Posterior vena cava (tissue), 2 donors: ENCODE results near the gene LSS. TPM values are rescaled to one million over a fixed set of nuclear protein-coding genes. Genes with fewer than 3 reads are reported as not detected.
A peak's percentile ranks its signal among the peaks of the same experiment; 100 is the strongest.

ENCODE experiments used
- DNase-seq: peaks from one replicate; pipeline ENCODE4 v3.0.0-alpha.2; 2020; ENCODE audit warnings: low spot score
- intact Hi-C, 2 donors: fragments of 100-400 bp; cut with DNase I; formaldehyde crosslinking; loops; one replicate each; pipeline versions ENCODE4 v1.14.1 to v1.14.2; 2022 to 2023
- total RNA-seq, 2 donors: library from RNA; stranded (reverse); fragmentation: NEBNext Ultra II Directional; extraction: Animal tissue kit (Norgen Biotek cat#: 25700); gene quantifications; one replicate each; pipeline ENCODE4 v1.2.1, GENCODE V29; 2021
- donor health status: DM: yes; HTN: yes; CAD: no.
- donor health status: DM: yes; HTN: yes; CAD: no.

The LSS gene
- total RNA-seq, 2 donors from 2014 or later = 42.5 to 65.0 TPM

DNA sequence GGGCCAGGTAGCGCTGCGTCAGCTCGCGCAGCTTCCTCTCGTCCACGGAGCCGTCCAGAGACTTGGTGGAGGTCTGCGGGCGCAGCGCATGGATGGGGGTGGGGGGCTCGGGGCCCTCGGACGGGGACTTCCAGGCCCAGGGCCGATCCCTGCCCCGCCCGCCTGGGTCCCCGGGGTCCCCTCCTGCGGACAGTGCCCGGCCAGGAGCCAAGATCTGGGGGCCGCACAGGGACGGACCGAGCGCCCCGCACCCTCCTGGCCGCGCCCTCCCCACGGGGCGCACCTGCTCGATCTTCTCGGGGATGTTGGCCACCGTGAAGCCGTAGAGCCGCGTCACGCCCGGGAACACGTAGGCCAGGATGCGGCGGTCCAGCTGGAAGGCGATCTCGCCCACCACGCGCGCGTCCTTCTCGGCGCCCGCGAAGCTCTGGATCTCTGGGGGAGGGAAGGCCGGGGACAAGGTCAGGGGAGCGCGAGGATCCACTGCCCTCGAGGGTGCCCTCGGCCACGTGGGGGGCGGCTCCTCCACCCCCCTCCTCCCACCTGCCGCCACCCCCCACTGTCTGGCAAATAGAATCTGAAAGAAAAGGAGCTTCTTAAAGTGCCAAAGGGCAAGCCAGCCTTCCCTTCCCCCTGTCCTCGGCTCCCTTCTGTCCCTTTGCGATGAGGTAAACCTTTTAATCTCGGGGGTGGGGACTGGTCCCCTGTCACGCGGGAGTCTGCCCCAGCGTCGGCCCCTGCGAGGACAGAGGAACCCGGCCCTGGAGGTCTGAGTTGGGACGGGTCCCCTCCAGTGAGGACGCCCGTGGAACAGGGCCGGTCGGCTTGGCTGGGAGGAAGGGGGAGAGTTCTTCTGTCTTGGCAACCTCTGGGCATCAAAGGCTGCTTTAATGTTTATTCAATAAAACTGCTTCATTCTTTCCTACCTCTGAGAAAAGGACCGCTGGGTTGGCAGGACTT, 66.7 kb downstream of the LSS start:
- peak; percentile 76 for DNase-seq

GRCh38 chr21:46160907-46161632, 67.5 kb downstream of the LSS start:
- DNase-seq = peak; percentile 75
- intact Hi-C loops = loop anchor here in 1 of 2 donors (10.0 kb wide), 1 partner anchor 436 kb away; no protein-coding TSS in a partner anchor

More for the DNA sequence above, 66.7 kb downstream of the LSS start:
- intact Hi-C loops = loop anchor here in 1 of 2 donors (10.0 kb wide), 1 partner anchor 437 kb away; no protein-coding TSS in a partner anchor

- no peak for DNase-seq
- intact Hi-C loops = loop anchor here in 1 of 2 donors (10.0 kb wide), 1 partner anchor 436 kb away; no protein-coding TSS in a partner anchor
Measured at GRCh38 chr21:46160657-46160906, 68.0 kb downstream of the LSS start.

GRCh38 chr21:46159841-46160656, 68.5 kb downstream of the LSS start:
- DNase-seq = peak; percentile 69
- intact Hi-C loops = loop anchor here (10.0 kb wide), 3 partner anchors 55 to 435 kb away; partner anchors contain the start of gene LSS (in 1 of the 2)

DNA sequence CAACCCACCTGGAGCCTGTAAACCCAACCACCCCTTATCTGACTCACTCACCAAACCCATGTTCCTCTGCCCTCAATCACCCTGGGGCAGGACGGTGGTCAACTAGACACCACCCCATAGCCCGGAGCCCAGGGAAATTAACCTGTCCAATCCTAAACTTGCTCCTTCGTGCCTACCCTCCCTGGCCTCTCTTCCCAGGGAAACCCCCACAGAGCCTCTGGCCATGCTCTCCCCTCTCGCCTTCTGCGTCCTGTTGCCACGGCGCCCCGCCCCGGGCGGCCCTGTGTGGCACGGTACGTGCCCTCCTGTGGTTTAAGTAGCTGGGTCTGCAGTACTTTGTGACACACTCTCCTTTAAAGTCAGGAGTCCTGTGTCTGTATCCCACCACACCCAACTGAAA, 69.2 kb downstream of the LSS start:
- intact Hi-C loops = loop anchor here (10.0 kb wide), 2 partner anchors 55 to 65 kb away; partner anchors contain the start of gene LSS (in 1 of the 2)
- DNase-seq = no peak

GRCh38 chr21:46158666-46159300, 69.8 kb downstream of the LSS start:
- peak; percentile 63 for DNase-seq
- intact Hi-C loops = loop anchor here (10.0 kb wide), 2 partner anchors 56 to 66 kb away; partner anchors contain the start of gene LSS (in 1 of the 2)

GRCh38 chr21:46157987-46158451, 70.6 kb downstream of the LSS start:
- intact Hi-C loops = loop anchor here (10.0 kb wide), 2 partner anchors 57 to 67 kb away; partner anchors contain the start of gene LSS (in 1 of the 2)
- DNase-seq = no peak

GRCh38 chr21:46157396-46157986, 71.1 kb downstream of the LSS start:
- DNase-seq = no peak
- intact Hi-C loops = loop anchor here (10.0 kb wide), 2 partner anchors 57 to 67 kb away; partner anchors contain the start of gene LSS (in 1 of the 2)

DNA sequence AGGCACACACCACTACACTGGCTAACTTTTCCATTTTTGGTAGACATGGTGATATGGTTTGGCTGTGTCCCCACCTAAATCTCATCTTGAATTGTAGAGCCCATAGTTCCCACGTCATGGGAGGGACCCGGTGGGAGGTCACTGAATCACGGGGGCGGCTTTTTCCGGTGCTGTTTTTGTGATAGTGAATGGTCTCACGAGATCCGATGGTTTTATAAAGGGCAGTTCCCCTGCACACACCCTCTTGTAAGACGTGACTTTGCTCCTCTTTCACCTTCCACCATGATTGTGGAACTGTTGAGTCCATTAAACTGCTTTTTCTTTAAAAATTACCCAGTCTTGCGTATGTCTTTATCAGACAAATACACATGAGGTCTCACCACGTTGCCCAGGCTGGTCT, 71.9 kb downstream of the LSS start:
- DNase-seq = no peak
- intact Hi-C loops = loop anchor here (10.0 kb wide), 2 partner anchors 58 to 68 kb away; partner anchors contain the start of gene LSS (in 1 of the 2)

DNA sequence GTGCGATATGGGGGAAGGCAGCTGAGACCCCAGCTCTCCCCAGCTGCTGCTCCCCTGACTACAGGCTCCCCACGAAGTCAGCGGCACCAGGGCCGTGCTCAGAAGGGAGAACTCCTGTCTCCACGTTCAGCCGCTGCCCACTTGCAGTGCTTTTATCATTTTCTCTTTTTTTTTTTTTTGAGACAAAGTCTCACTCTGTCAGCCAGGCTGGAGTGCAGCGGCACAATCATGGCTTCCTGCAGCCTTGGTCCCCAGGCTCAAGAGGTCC, 72.3 kb downstream of the LSS start:
- DNase-seq = no peak

DNA sequence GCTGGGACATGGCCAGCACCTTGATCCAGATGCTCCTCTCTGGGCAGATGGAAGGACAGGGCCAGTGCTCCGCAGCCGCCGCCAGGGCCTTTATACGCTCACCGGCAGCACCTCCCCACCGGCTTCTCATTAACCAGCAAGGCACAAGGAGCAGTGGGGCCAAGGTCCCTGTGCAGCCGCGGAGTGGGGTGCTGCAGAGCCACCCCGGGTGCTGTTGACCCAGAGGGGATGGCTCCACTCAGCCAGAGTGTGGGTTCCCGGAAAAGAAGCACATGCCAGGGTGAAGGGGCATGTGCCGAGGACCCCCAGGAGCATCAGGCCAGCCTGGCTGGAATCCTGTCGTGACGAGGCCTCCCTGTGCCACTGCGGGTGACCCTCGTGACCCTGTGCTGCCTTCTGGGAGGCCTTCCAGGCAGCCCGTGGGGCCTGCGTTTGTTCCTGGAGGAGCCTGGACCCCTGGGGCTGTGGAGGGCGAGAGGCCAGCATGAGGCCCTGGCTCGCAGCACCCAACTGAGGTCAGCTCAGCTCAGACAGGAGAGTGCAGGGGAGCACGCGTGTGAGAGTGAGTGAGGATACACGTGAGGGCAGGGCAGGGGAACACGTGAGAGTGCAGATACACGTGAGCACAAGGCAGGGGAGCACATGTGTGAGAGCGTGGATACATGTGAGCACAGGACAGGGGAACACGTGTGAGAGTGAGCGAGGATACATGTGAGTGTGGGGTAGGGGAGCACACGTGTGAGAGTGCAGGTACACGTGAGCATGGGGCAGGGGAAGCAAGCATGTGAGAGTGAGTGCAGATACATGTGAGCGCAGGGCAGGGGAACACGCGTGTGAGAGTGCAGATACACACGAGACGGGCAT, 72.8 kb downstream of the LSS start, which contains the start of gene FTCD:
Gene FTCD, minus strand, starts transcription at position 66 of the 864 bp plus-strand sequence. Its CDS starts 56 bp downstream, at position 10.
- DNase-seq = peak; percentile 77
- intact Hi-C loops = loop anchor here (10.0 kb wide), 2 partner anchors 59 to 69 kb away; partner anchors contain the start of gene LSS (in 1 of the 2)

More for the DNA sequence above, 72.3 kb downstream of the LSS start:
- intact Hi-C loops = loop anchor here (10.0 kb wide), 2 partner anchors 58 to 68 kb away; partner anchors contain the start of gene LSS (in 1 of the 2)

GRCh38 chr21:46154955-46155513, 73.5 kb downstream of the LSS start:
- peak; percentile 61 for DNase-seq
- intact Hi-C loops = loop anchor here (10.0 kb wide), 2 partner anchors 60 to 70 kb away; partner anchors contain the start of gene LSS (in 1 of the 2)

- intact Hi-C loops = loop anchor here (10.0 kb wide), 2 partner anchors 60 to 70 kb away; partner anchors contain the start of gene LSS (in 1 of the 2)
- DNase-seq = peak; percentile 80
Measured at GRCh38 chr21:46154155-46154954, 74.2 kb downstream of the LSS start.

DNA sequence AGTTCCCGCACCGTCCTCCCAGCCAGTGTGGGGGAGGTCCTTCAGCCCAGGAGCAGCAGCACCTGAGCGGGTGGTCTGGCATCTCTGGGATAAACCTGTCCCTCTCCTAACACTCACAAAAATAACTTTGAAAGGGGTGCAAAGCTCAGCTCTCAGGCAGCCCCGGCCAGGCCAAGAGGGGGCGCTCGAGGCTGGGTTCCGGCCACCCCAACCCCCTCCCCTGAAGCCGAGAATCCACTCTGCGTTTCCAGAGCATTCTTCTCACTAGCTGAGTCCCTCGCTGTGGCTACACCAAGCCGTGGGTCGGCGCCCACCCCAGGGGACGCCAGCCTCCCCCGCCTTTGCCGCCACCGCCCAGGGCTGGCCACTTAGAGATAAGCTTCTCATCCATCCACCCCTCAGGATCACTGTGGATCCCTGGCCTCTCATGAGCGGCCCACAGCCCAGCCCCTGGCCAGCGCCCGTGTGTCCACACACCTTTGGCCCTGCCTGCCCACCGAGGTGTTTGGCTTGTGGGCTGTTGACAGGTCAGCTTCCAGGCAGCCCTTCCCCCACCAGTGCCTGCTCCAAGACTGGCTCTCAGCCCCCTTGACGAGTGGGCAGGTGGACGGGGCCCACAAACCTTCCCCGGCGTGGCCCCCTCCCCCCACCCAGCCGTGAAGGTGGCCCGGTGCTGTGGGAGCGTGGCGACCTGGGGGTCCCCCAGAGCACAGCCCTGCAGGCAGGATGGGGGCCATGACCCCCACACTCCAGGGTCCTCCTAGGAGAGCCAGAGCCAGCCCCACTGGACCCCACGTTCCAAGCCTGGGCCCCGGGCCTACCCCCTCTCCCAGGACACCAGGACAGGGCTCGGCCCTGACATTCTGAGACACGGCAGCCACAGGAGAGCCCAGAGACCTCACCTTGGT, 75.1 kb downstream of the LSS start:
- intact Hi-C loops = loop anchor here (10.0 kb wide), 2 partner anchors 61 to 71 kb away; partner anchors contain the start of gene LSS (in 1 of the 2)
- DNase-seq = peak; percentile 88
